Liver (tissue), 9 donors: Measurements from ENCODE around the gene DBH. TPM values are rescaled to one million over a fixed set of nuclear protein-coding genes. Genes with fewer than 3 reads are reported as not detected.

Source experiments
- DNase-seq: peaks from one replicate; pipeline ENCODE4 v3.0.0-alpha.2; 2017; ENCODE audit warnings: low spot score
- H3K27ac ChIP-seq, 2 donors: one replicate each; pipeline ENCODE4 v1.7.0; 2013; ENCODE audit warnings: inconsistent platforms in 2 of 2, low read length in 2 of 2, control low read depth in 1 of 2, low read depth in 1 of 2, mild to moderate bottlenecking in 1 of 2
- H3K27me3 ChIP-seq, 4 donors: one replicate each; pipeline versions ENCODE4 v1.6.1 to v1.7.0; 2013; ENCODE audit warnings: low read length in 3 of 4, inconsistent platforms in 1 of 4, mild to moderate bottlenecking in 1 of 4, moderate library complexity in 1 of 4; ENCODE audit not compliant: control insufficient read depth in 4 of 4, insufficient read depth in 4 of 4
- H3K36me3 ChIP-seq, 4 donors: one replicate each; pipeline versions ENCODE4 v1.6.1 to v1.7.0; 2013; ENCODE audit warnings: low read length in 3 of 4, mild to moderate bottlenecking in 3 of 4, low read depth in 1 of 4, moderate library complexity in 1 of 4; ENCODE audit not compliant: control insufficient read depth in 4 of 4, insufficient read depth in 3 of 4
- H3K4me1 ChIP-seq, 4 donors: one replicate each; pipeline versions ENCODE4 v1.6.1 to v1.7.0; 2013; ENCODE audit warnings: low read length in 3 of 4, mild to moderate bottlenecking in 3 of 4, moderate library complexity in 1 of 4; ENCODE audit not compliant: control insufficient read depth in 4 of 4, insufficient read depth in 4 of 4
- H3K4me3 ChIP-seq, 3 donors: one replicate each; pipeline versions ENCODE4 v1.6.1 to v1.7.0; 2013; ENCODE audit warnings: low read length in 3 of 3, control low read depth in 1 of 3, low read depth in 1 of 3, mild to moderate bottlenecking in 1 of 3
- H3K9ac ChIP-seq, 2 donors: one replicate each; pipeline ENCODE4 v1.7.0; 2013; ENCODE audit warnings: low read length in 2 of 2, mild to moderate bottlenecking in 2 of 2, moderate library complexity in 2 of 2, control low read depth in 1 of 2, low read depth in 1 of 2
- H3K9me3 ChIP-seq, 4 donors: one replicate each; pipeline versions ENCODE4 v1.6.1 to v1.7.0; 2013; ENCODE audit warnings: low read length in 3 of 4; ENCODE audit not compliant: control insufficient read depth in 4 of 4
- EGR1 ChIP-seq, 2 donors: IDR thresholded peaks; 2 replicates each; pipeline ENCODE4 v1.6.1; 2016 to 2018; ENCODE audit warnings: antibody characterized with exemption in 2 of 2, low read depth in 2 of 2
- FOXA1 ChIP-seq: IDR thresholded peaks from 2 replicates; pipeline ENCODE4 v1.6.1; 2016; ENCODE audit warnings: antibody characterized with exemption
- FOXA2 ChIP-seq: IDR thresholded peaks from 2 replicates; pipeline ENCODE4 v1.6.1; 2016; ENCODE audit warnings: antibody characterized with exemption
- GABPA ChIP-seq, 2 donors: IDR thresholded peaks in 1 of 2; conservative IDR thresholded peaks in 1 of 2; 2 replicates each; pipeline ENCODE4 v1.6.1; 2016; ENCODE audit warnings: antibody characterized with exemption in 2 of 2, mild to moderate bottlenecking in 1 of 2, moderate library complexity in 1 of 2
- HNF4A ChIP-seq, 2 donors: conservative IDR thresholded peaks; 2 replicates each; pipeline ENCODE4 v1.6.1; 2016; ENCODE audit warnings: antibody characterized with exemption in 2 of 2, mild to moderate bottlenecking in 2 of 2
- HNF4G ChIP-seq: IDR thresholded peaks from 2 replicates; pipeline ENCODE4 v1.6.1; 2016; ENCODE audit warnings: antibody characterized with exemption
- NR2F2 ChIP-seq: IDR thresholded peaks from 2 replicates; pipeline ENCODE4 v1.6.1; 2016; ENCODE audit warnings: antibody characterized with exemption
- RAD21 ChIP-seq, 2 donors: IDR thresholded peaks; 2 replicates each; pipeline ENCODE4 v1.6.1; 2016; ENCODE audit warnings: antibody characterized with exemption in 2 of 2, mild to moderate bottlenecking in 2 of 2
- RXRA ChIP-seq, 2 donors: IDR thresholded peaks; 2 replicates each; pipeline ENCODE4 v1.6.1; 2017 to 2018; ENCODE audit warnings: antibody characterized with exemption in 2 of 2, mild to moderate bottlenecking in 1 of 2
- SP1 ChIP-seq: IDR thresholded peaks from 2 replicates; pipeline ENCODE4 v1.6.1; 2018; ENCODE audit warnings: antibody characterized with exemption, mild to moderate bottlenecking
- TAF1 ChIP-seq: conservative IDR thresholded peaks from 2 replicates; pipeline ENCODE4 v1.6.1; 2016; ENCODE audit warnings: antibody characterized with exemption, mild to moderate bottlenecking
- YY1 ChIP-seq: IDR thresholded peaks from 2 replicates; pipeline ENCODE4 v1.6.1; 2016; ENCODE audit warnings: antibody characterized with exemption, mild to moderate bottlenecking
- whole genome bisulfite sequencing: extraction: QIAGEN DNeasy Blood & Tissue Kit; methylation state at CpG from one replicate; pipeline ENCODE4 v1.1.7; 2013; 5-methylcytosine and 5-hydroxymethylcytosine counted together
- polyA plus RNA-seq, 2 donors: library from polyadenylated mRNA; stranded (reverse) in 1 of 2; unstranded in 1 of 2; fragments of 200-250 nt in 1 of 2; fragments of >200 nt in 1 of 2; fragmentation: Nextera tagmentation in 1 of 2; extraction: Ambion mirVana in 1 of 2; gene quantifications; one replicate each; pipeline versions ENCODE4 v1.2.1 to v1.2.3, GENCODE V29; 2013 to 2015
- total RNA-seq, 2 donors: library from RNA; depleted of rRNA; stranded (reverse); fragments of >200 nt; gene quantifications; one replicate each; pipeline ENCODE4 v1.2.3, GENCODE V29; 2014
- TF ChIP-seq, protein P1 (sequence below): IDR thresholded peaks from 2 replicates; pipeline ENCODE4 v1.6.1; 2016; ENCODE audit warnings: antibody characterized with exemption
- TF ChIP-seq, protein P2 (sequence below): IDR thresholded peaks from 2 replicates; pipeline ENCODE4 v1.6.1; 2016; ENCODE audit warnings: antibody characterized with exemption
- TF ChIP-seq, protein P3 (sequence below): IDR thresholded peaks from 2 replicates; pipeline ENCODE4 v1.6.1; 2016; ENCODE audit warnings: antibody characterized with exemption
- donor health status: healthy.
- donor health status: healthy.
- donor health status: healthy.
- donor health status: healthy.
- donor health status: healthy.

Gene DBH
- total and polyA plus RNA-seq, 4 donors: 0.37 to 21.2 (median 2.5) TPM

DNA sequence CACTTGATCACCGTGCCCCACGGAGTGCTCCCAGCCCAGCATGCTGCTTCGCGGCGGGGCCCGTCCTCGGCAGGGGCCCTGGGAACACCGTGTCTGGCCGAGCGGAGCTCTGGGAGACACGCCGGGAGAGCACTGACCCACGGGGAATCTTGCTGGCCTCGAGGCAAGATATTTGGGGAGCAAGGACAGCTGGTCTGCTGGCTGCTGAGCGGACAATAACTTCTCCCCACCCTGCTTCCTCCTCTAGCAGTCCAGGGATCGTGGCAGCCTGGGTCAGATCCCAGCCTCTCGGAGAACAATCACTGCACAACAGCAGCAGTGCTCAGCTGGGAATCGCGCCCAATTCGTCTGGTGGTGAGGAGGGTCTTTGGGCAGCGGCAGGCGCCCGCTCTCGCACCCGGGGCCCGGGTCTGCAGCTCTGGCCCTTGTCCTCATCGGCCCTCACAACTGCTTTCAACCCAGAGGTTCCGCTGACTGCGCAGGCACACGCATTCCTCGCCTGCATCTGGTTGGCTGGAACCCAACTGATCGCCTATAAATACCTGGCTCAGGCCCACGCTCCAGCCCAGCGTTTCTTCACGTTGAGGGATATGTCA lies 43.4 kb downstream of the DBH start:
- no peak overlapping the region for H3K4me3 ChIP-seq
- DNase-seq: no peak
- 69% methylated on average over 35 of the region's 35 CpGs for WGBS
- H3K27ac ChIP-seq: peak overlapping the region; percentile 61 to 68
- H3K27me3 ChIP-seq: no peaks in the 10 kb centered on the region
- peaks cover 0 to 6% (median 0%) of the 10 kb centered on the region in 4 donors for H3K4me1 ChIP-seq
- TF ChIP-seq TAF1 (no peak), SP1 (peak; percentile 17), NR2F2 (peak; percentile 71), RXRA (IDR thresholded peaks at IDR 0.05) (peak; percentile 49 to 58), HNF4G (no peak)
- TF ChIP-seq, protein P1, sequence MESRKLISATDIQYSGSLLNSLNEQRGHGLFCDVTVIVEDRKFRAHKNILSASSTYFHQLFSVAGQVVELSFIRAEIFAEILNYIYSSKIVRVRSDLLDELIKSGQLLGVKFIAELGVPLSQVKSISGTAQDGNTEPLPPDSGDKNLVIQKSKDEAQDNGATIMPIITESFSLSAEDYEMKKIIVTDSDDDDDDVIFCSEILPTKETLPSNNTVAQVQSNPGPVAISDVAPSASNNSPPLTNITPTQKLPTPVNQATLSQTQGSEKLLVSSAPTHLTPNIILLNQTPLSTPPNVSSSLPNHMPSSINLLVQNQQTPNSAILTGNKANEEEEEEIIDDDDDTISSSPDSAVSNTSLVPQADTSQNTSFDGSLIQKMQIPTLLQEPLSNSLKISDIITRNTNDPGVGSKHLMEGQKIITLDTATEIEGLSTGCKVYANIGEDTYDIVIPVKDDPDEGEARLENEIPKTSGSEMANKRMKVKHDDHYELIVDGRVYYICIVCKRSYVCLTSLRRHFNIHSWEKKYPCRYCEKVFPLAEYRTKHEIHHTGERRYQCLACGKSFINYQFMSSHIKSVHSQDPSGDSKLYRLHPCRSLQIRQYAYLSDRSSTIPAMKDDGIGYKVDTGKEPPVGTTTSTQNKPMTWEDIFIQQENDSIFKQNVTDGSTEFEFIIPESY: no peak
- peaks cover 5 to 25% (median 14%) of the 10 kb centered on the region in 4 donors for H3K36me3 ChIP-seq
- no peaks in the 10 kb centered on the region for H3K9me3 ChIP-seq
- no peak overlapping the region for H3K9ac ChIP-seq

DNA sequence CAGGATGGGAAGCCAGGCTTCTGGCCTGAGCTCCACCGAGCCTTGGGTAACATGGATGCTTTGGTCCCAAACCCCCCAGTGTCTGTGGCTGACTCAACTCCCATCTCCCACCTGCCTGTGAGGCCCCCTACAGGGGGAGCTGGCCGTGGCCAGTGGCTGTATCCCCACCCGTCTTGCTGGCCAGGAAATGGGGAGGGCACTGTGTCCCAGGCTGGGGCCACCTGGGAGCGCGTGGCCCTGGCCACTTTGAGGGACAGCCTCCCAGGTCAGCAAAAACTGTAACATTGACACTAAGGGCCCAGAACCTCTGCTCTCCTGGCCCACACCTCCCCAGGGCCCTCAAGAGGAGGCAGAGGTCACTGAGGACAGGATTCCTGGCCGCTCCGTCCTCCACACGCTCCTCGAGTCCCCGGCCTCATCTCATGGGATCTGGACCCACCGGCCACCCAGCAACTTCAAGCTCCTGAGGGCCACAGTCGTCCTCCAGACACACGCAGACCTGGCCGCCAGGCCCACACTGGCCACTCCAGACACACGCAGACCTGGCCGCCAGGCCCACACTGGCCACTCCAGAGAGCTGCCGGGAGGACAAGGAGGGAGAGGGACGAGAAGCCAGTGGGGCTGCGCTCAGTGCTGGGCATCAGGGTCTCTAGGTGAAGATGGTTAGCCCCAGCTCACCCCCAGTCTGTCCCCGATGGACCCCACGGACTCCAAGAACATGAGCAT lies 44.2 kb downstream of the DBH start:
- no peak for DNase-seq
- H3K9me3 ChIP-seq: no peaks in the 10 kb centered on the region
- peak overlapping the region; percentile 61 to 68 for H3K27ac ChIP-seq
- no peak overlapping the region for H3K4me3 ChIP-seq
- peaks cover 6 to 29% (median 13%) of the 10 kb centered on the region in 4 donors for H3K36me3 ChIP-seq
- peaks cover 0 to 6% (median 0%) of the 10 kb centered on the region in 4 donors for H3K4me1 ChIP-seq
- TF ChIP-seq FOXA2: no peak
- TF ChIP-seq, protein P1: no peak
- TF ChIP-seq NR2F2: no peak
- TF ChIP-seq RAD21 (IDR thresholded peaks at IDR 0.05): no peak
- no peak for TF ChIP-seq HNF4A (conservative IDR thresholded peaks at IDR 0.05)
- TF ChIP-seq, protein P2, sequence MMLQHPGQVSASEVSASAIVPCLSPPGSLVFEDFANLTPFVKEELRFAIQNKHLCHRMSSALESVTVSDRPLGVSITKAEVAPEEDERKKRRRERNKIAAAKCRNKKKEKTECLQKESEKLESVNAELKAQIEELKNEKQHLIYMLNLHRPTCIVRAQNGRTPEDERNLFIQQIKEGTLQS: no peak
- TF ChIP-seq, protein P3, sequence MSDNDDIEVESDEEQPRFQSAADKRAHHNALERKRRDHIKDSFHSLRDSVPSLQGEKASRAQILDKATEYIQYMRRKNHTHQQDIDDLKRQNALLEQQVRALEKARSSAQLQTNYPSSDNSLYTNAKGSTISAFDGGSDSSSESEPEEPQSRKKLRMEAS: no peak
- no peak for TF ChIP-seq FOXA1
- no peak for TF ChIP-seq GABPA (IDR thresholded peaks at IDR 0.05 in 1 of 2, conservative IDR thresholded peaks at IDR 0.05 in 1 of 2)
- no peak for TF ChIP-seq EGR1 (IDR thresholded peaks at IDR 0.05; ENCODE audit: low read depth in 2 of 2)
- no peak for TF ChIP-seq YY1
- no peak for TF ChIP-seq HNF4G
- no peaks in the 10 kb centered on the region for H3K27me3 ChIP-seq
- H3K9ac ChIP-seq: no peak overlapping the region
- whole genome bisulfite sequencing: 88% methylated on average over 21 of the region's 21 CpGs
